Upper lobe of left lung (tissue), 6 donors: Measurements from ENCODE around the gene CRISPLD2. TPM values are rescaled to one million over a fixed set of nuclear protein-coding genes. Genes with fewer than 3 reads are reported as not detected.
"Not testable (repeated sequence)": the region's sequence is repeated elsewhere in the genome, so short reads cannot be mapped to it uniquely, and the experiment has no call there.

Experiments
- ATAC-seq, 2 donors: fragments of 200-7000 bp; cut with Tn5 transposase; one replicate each; pipeline ENCODE4 v1.9.1; 2022; ENCODE audit warnings: mild to moderate bottlenecking in 2 of 2, moderate library complexity in 2 of 2; ENCODE audit not compliant: low FRiP score in 2 of 2
- DNase-seq, 2 donors: peaks; one replicate each; pipeline ENCODE4 v3.0.0-alpha.2; 2019 to 2020
- H3K27ac ChIP-seq, 4 donors: fragments of 200-600 bp; sonication (generic); one replicate each; pipeline ENCODE4 v1.5.1; 2016 to 2019
- H3K27me3 ChIP-seq, 4 donors: fragments of 200-600 bp; sonication (generic); one replicate each; pipeline ENCODE4 v1.5.1; 2017 to 2019
- H3K36me3 ChIP-seq, 4 donors: fragments of 200-600 bp; sonication (generic); one replicate each; pipeline ENCODE4 v1.5.1; 2016 to 2019
- H3K4me1 ChIP-seq, 4 donors: fragments of 200-600 bp; sonication (generic); one replicate each; pipeline ENCODE4 v1.5.1; 2018 to 2019
- H3K4me3 ChIP-seq, 4 donors: fragments of 200-600 bp; sonication (generic); one replicate each; pipeline ENCODE4 v1.5.1; 2017 to 2019; ENCODE audit warnings: mild to moderate bottlenecking in 2 of 4, moderate library complexity in 1 of 4
- H3K9me3 ChIP-seq, 4 donors: fragments of 200-600 bp; sonication (generic); one replicate each; pipeline ENCODE4 v1.5.1; 2018 to 2019
- EP300 ChIP-seq, 4 donors: sonication (generic); formaldehyde crosslinking; IDR thresholded peaks; one replicate each; pipeline ENCODE4 v1.5.1; 2017; ENCODE audit warnings: antibody characterized with exemption in 4 of 4, control low read depth in 2 of 4
- POLR2A ChIP-seq, 4 donors: fragments of 450-650 bp; IDR thresholded peaks; one replicate each; pipeline ENCODE4 v1.5.1; 2016 to 2017; ENCODE audit warnings: antibody characterized with exemption in 4 of 4, mild to moderate bottlenecking in 2 of 4
- POLR2AphosphoS5 ChIP-seq, 2 donors: sonication (generic); formaldehyde crosslinking; IDR thresholded peaks; one replicate each; pipeline ENCODE4 v1.5.1; 2017; ENCODE audit warnings: antibody characterized with exemption in 2 of 2
- WGBS, 2 donors: methylation state at CpG; one replicate each; pipeline ENCODE4 v1.1.5; 2017 to 2018; 5-methylcytosine and 5-hydroxymethylcytosine counted together
- total RNA-seq, 6 donors: library from RNA; depleted of rRNA in 4 of 6; stranded (reverse); fragments of >200 nt in 4 of 6; gene quantifications; one replicate each; pipeline versions ENCODE4 v1.1.0 to v1.2.1, GENCODE V29; 2016 to 2021
- TF ChIP-seq, protein P1 (sequence below), 6 experiments: fragments of 450-650 bp in 4 of 6; fragments of 200-600 bp in 2 of 6; sonication (generic) in 2 of 6; IDR thresholded peaks; one replicate each; pipeline ENCODE4 v1.5.1; 2016 to 2019; ENCODE audit warnings: antibody characterized with exemption in 6 of 6
- donor health status: DM: no; HTN: no; CAD: no; lungs with moderate emphysema.
- donor health status: DM: no; HTN: yes; CAD: no; lungs with severe emphysema.

The CRISPLD2 gene
- total RNA-seq, 6 donors from 2014 or later: 30.2 to 109 (median 80.8) TPM

DNA sequence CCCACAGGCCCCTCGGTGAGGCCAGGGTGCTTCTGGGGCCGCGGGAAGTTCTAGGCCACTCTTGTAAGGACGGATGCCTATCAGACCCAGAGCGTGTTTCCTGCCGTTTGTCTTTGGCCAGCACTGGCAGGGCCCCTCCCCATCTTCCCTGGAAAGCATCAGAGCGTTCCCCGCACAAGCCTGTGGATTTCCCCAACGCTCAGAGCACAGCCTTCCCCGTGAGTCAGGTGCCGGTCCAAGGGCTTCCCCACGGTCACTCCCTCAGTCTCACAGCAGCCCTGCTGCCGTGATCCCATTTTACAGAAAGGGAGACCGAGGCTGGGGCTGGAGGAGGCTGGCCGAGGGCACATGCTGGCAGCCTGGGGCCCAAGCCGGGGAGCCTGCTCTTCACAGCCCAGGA lies 33.7 kb downstream of the CRISPLD2 start:
- Histone ChIP-seq H3K27ac (no peak overlapping the region), H3K4me3 (no peak overlapping the region), H3K36me3 (peaks cover 0 to 65% (median 12%) of the 10 kb centered on the region in 4 donors), H3K9me3 (peaks cover 0 to 3% (median 0%) of the 10 kb centered on the region in 4 donors), H3K27me3 (no peaks in the 10 kb centered on the region), H3K4me1 (no peaks in the 10 kb centered on the region)
- no peak for ATAC-seq
- TF ChIP-seq POLR2A (IDR thresholded peaks at IDR 0.05): no peak
- TF ChIP-seq, protein P1, sequence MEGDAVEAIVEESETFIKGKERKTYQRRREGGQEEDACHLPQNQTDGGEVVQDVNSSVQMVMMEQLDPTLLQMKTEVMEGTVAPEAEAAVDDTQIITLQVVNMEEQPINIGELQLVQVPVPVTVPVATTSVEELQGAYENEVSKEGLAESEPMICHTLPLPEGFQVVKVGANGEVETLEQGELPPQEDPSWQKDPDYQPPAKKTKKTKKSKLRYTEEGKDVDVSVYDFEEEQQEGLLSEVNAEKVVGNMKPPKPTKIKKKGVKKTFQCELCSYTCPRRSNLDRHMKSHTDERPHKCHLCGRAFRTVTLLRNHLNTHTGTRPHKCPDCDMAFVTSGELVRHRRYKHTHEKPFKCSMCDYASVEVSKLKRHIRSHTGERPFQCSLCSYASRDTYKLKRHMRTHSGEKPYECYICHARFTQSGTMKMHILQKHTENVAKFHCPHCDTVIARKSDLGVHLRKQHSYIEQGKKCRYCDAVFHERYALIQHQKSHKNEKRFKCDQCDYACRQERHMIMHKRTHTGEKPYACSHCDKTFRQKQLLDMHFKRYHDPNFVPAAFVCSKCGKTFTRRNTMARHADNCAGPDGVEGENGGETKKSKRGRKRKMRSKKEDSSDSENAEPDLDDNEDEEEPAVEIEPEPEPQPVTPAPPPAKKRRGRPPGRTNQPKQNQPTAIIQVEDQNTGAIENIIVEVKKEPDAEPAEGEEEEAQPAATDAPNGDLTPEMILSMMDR (IDR thresholded peaks at IDR 0.05): no peak
- no peak for TF ChIP-seq POLR2AphosphoS5 (IDR thresholded peaks at IDR 0.05)
- TF ChIP-seq EP300 (IDR thresholded peaks at IDR 0.05): no peak
- WGBS, 2 donors: 66 to 81% methylated on average over 9 to 15 of the region's 16 CpGs
- DNase-seq: no peak

DNA sequence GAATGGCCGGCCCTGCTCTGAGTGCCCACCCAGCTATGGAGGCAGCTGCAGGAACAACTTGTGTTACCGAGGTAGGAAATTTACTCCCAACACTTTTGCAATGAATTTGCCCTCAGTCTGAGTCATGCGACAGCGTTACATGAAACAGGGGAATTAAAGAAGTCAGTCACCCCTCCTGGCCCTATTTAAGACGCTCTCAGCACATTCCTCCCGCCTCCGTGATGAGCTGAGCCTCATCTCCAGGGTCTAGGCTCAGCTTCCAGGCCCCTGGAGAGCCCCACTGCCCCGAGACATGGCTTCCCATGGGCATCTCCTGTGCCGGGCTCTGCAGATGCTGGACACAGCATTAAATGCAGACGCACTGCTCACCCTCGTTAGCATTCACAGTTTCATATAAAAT lies 35.0 kb downstream of the CRISPLD2 start:
- DNase-seq: no peak
- no peak overlapping the region for H3K27ac ChIP-seq
- WGBS, 2 donors: 73 to 87% methylated on average over 7 to 11 of the region's 11 CpGs

DNA sequence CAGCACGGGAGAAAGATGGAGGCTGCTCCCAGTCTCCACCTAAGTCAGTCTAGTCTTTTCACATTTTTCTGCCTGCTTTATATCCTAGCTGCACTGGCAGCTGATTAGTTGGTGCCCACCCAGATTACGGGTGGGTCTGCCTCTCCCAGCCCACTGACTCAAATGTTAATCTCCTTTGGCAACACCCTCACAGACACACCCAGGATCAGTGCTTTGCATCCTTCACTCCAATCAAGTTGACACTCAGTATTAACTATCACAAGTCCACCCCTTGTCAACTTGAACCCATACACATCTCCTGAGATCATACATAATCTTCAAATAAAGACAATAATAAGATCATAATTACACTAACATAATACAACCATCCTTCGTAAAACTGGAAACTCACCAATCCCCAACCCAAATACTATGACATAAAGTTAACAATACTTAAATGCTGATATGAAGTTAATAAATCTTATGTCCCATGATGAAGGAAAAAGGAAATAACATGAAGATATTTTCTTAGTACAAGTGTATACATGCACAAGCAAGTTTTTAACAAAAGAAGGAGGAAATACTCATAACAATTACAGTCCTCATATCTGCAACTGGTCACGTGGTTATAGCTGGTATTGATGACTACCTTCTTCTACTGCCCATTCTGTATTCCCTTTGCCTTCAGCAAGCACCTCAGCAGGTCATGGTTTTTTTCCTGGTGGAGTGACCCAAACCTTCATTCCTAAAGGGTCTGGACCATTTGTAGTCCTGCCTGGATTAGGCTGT lies 35.8 kb downstream of the CRISPLD2 start:
- H3K4me3 ChIP-seq, ATAC-seq, H3K4me1 ChIP-seq, H3K27me3 ChIP-seq, DNase-seq, H3K27ac ChIP-seq: not testable (repeated sequence)
- 77 to 81% methylated on average over 4 of the region's 4 CpGs for WGBS, 2 donors
- H3K36me3 ChIP-seq: peaks cover 0 to 83% (median 10%) of the 10 kb centered on the region in 4 donors
- H3K9me3 ChIP-seq: peaks cover 0 to 24% (median 13%) of the 10 kb centered on the region in 4 donors

More for the DNA sequence above, 35.0 kb downstream of the CRISPLD2 start:
- Histone ChIP-seq H3K27me3 (no peaks in the 10 kb centered on the region), H3K4me3 (no peak overlapping the region), H3K4me1 (no peaks in the 10 kb centered on the region), H3K36me3 (peaks cover 0 to 78% (median 10%) of the 10 kb centered on the region in 4 donors), H3K9me3 (peaks cover 0 to 16% (median 6%) of the 10 kb centered on the region in 4 donors)
- TF ChIP-seq POLR2AphosphoS5 (IDR thresholded peaks at IDR 0.05) (no peak), EP300 (IDR thresholded peaks at IDR 0.05) (no peak), POLR2A (IDR thresholded peaks at IDR 0.05) (no peak)
- TF ChIP-seq, protein P1 (IDR thresholded peaks at IDR 0.05): no peak
- peak in 1 of 2 donors; percentile 16 for ATAC-seq

DNA sequence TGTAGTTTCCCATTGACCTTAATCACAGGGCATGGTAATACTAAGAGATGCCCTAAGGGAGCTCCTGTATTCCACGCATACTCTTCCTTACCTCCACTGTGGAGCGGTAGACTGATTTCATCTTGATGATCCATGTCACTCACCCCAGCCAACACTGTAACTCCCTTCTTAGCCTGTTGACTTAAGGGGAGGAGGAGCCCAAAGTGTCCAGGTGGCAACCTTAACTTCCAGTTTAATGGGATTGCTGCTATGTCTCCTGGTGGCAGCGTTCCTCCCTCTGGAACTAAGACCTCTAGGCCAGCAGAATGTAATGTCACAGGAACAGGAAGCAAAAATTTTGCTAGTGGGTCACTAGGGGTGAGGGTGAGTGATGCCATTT lies 36.4 kb downstream of the CRISPLD2 start:
- not testable (repeated sequence) for DNase-seq, H3K4me3 ChIP-seq, H3K27ac ChIP-seq, H3K4me1 ChIP-seq, H3K27me3 ChIP-seq, ATAC-seq
- peaks cover 0 to 23% (median 13%) of the 10 kb centered on the region in 4 donors for H3K9me3 ChIP-seq
- 87 to 92% methylated on average over 3 of the region's 3 CpGs for WGBS, 2 donors
- peaks cover 0 to 82% (median 7%) of the 10 kb centered on the region in 4 donors for H3K36me3 ChIP-seq

DNA sequence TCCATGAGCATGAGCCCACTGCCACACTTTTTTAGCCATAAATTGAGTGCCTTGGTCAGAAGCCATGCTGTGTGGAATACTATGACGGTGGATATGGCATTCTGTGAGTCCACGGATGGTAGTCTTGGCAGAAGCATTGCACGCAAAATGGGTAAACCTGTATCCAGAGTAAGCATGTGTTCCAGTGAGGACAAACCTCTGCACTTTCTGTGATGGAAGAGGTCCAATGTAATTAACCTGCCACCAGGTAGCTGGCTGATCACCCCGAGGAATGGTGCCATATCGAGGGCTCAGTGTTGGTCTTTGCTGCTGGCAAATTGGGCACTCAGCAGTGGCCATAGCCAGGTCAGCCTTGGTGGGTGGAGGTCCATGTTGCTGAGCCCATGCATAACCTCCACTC lies 37.0 kb downstream of the CRISPLD2 start:
- not testable (repeated sequence) for H3K4me3 ChIP-seq
- 93% methylated on average over 5 of the region's 5 CpGs for WGBS, 2 donors
- H3K36me3 ChIP-seq: peaks cover 0 to 83% (median 6%) of the 10 kb centered on the region in 4 donors

DNA sequence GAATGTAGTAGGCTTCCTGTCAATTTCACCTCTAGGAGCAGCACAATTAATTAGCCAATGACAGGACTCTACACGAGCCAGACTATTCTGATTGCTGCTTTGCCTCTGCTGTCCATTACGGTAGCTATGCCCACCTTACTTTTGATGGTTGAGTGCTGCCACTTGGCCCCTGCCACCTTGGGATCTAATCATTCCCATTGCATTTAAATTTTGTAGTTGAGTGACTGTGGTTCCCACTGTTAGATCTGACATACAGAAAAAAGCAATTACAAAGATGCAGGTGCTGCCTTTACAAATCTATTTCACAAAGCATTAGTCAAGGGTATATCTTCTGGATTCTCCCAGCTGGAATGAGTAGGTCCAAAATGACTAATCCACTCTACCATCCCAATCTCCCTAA lies 39.9 kb downstream of the CRISPLD2 start:
- Histone ChIP-seq H3K9me3 (peaks cover 0 to 23% (median 13%) of the 10 kb centered on the region in 4 donors), H3K27me3 (no peaks in the 10 kb centered on the region), H3K4me3 (no peak overlapping the region), H3K36me3 (peaks cover 0 to 80% (median 5%) of the 10 kb centered on the region in 4 donors), H3K4me1 (no peaks in the 10 kb centered on the region), H3K27ac (no peak overlapping the region)
- TF ChIP-seq EP300 (IDR thresholded peaks at IDR 0.05): no peak
- TF ChIP-seq, protein P1 (IDR thresholded peaks at IDR 0.05): no peak
- no peak for TF ChIP-seq POLR2AphosphoS5 (IDR thresholded peaks at IDR 0.05)
- no peak for TF ChIP-seq POLR2A (IDR thresholded peaks at IDR 0.05)
- 87 to 92% methylated on average over 2 of the region's 2 CpGs for WGBS, 2 donors
- DNase-seq: no peak
- ATAC-seq: no peak

More for the DNA sequence above, 37.0 kb downstream of the CRISPLD2 start:
- not testable (repeated sequence) for H3K27ac ChIP-seq, H3K27me3 ChIP-seq, H3K4me1 ChIP-seq, DNase-seq, ATAC-seq
- peaks cover 0 to 23% (median 13%) of the 10 kb centered on the region in 4 donors for H3K9me3 ChIP-seq
